WTC11 (cell line): ENCODE results near the gene DTX1. TPM values are rescaled to one million over a fixed set of nuclear protein-coding genes. Genes with fewer than 3 reads are reported as not detected.
A peak's percentile ranks its signal among the peaks of the same experiment; 100 is the strongest.

Experiments
- ATAC-seq: fragments of 200-7000 bp; cut with Tn5 transposase; 2 replicates; pipeline ENCODE4 v1.10.0; 2021; ENCODE audit warnings: mild to moderate bottlenecking, moderate library complexity
- CTCF ChIA-PET: fragments of 300-600 bp; sonication (Branson Sonifier 250); formaldehyde crosslinking; loops from one replicate; lab custom pipeline; 2021; ENCODE audit warnings: antibody characterized with exemption; lab: Charles Lee
- POLR2A ChIA-PET: fragments of 350-600 bp; sonication (Branson Sonifier 250); formaldehyde crosslinking; loops from one replicate; lab custom pipeline; 2021; ENCODE audit warnings: antibody characterized with exemption; lab: Charles Lee
- DNase-seq: peaks from one replicate; pipeline ENCODE4 v3.0.0; 2021; ENCODE audit warnings: low spot score
- H3K27ac Mint-ChIP-seq: 2 replicates; pipeline ENCODE4 v1.8.0; 2021; ENCODE audit warnings: mixed read lengths
- H3K27me3 Mint-ChIP-seq: 2 replicates; pipeline ENCODE4 v1.8.0; 2021; ENCODE audit warnings: low read depth, mild to moderate bottlenecking, moderate library complexity, mixed read lengths
- H3K36me3 Mint-ChIP-seq: 2 replicates; pipeline ENCODE4 v1.8.0; 2021; ENCODE audit warnings: mixed read lengths
- H3K4me1 Mint-ChIP-seq: 2 replicates; pipeline ENCODE4 v1.8.0; 2022; ENCODE audit warnings: mixed read lengths
- H3K4me3 Mint-ChIP-seq: 2 replicates; pipeline ENCODE4 v1.8.0; 2021; ENCODE audit warnings: mild to moderate bottlenecking, moderate library complexity, mixed read lengths
- H3K9me3 Mint-ChIP-seq: 2 replicates; pipeline ENCODE4 v1.8.0; 2021; ENCODE audit warnings: mixed read lengths
- ATF3 ChIP-seq: sonication (generic); formaldehyde crosslinking; conservative IDR thresholded peaks from 2 replicates; pipeline ENCODE4 v1.8.1; 2022; ENCODE audit warnings: mild to moderate bottlenecking, missing genetic modification reagents
- ATF6 ChIP-seq: sonication (generic); formaldehyde crosslinking; IDR thresholded peaks from 2 replicates; pipeline ENCODE4 v1.8.1; 2023; ENCODE audit warnings: mild to moderate bottlenecking, missing genetic modification reagents
- E2F5 ChIP-seq: sonication (generic); formaldehyde crosslinking; IDR thresholded peaks from 2 replicates; pipeline ENCODE4 v1.8.1; 2022; ENCODE audit warnings: mild to moderate bottlenecking, moderate library complexity, missing genetic modification reagents
- GTF2I ChIP-seq: fragments of 250-450 bp; sonication (Bioruptor Pico); conservative IDR thresholded peaks from 2 replicates; pipeline ENCODE4 v1.4.0; 2021; ENCODE audit warnings: mild to moderate bottlenecking
- HMGXB4 ChIP-seq: sonication (generic); formaldehyde crosslinking; IDR thresholded peaks from 2 replicates; pipeline ENCODE4 v1.8.1; 2023; ENCODE audit warnings: mild to moderate bottlenecking, moderate library complexity, missing genetic modification reagents
- JAZF1 ChIP-seq: fragments of 250-450 bp; sonication (Bioruptor Pico); IDR thresholded peaks from 2 replicates; pipeline ENCODE4 v1.9.0; 2021; ENCODE audit warnings: moderate library complexity, mild to moderate bottlenecking, inconsistent platforms
- PRRX2 ChIP-seq: fragments of 250-450 bp; sonication (Bioruptor Pico); IDR thresholded peaks from 2 replicates; pipeline ENCODE4 v1.8.0; 2021; ENCODE audit warnings: mild to moderate bottlenecking
- RORB ChIP-seq: fragments of 250-450 bp; sonication (Bioruptor Pico); IDR thresholded peaks from 2 replicates; pipeline ENCODE4 v1.9.0; 2021; ENCODE audit warnings: mild to moderate bottlenecking
- TCF7 ChIP-seq: sonication (generic); formaldehyde crosslinking; IDR thresholded peaks from 2 replicates; pipeline ENCODE4 v1.8.0; 2022; ENCODE audit warnings: mild to moderate bottlenecking, low read depth, missing genetic modification reagents, moderate library complexity
- USF2 ChIP-seq: sonication (generic); formaldehyde crosslinking; IDR thresholded peaks from 2 replicates; pipeline ENCODE4 v1.8.1; 2023; ENCODE audit warnings: mild to moderate bottlenecking, missing genetic modification reagents, moderate library complexity
- ZBTB21 ChIP-seq: sonication (generic); formaldehyde crosslinking; IDR thresholded peaks from 2 replicates; pipeline ENCODE4 v1.8.1; 2023; ENCODE audit warnings: mild to moderate bottlenecking, missing genetic modification reagents, borderline replicate concordance
- ZMAT4 ChIP-seq: fragments of 250-450 bp; sonication (Bioruptor Pico); IDR thresholded peaks from 2 replicates; pipeline ENCODE4 v1.9.0; 2021; ENCODE audit warnings: mild to moderate bottlenecking
- ZNF396 ChIP-seq: fragments of 250-450 bp; sonication (Bioruptor Pico); IDR thresholded peaks from 2 replicates; pipeline ENCODE4 v1.8.0; 2021; ENCODE audit warnings: mild to moderate bottlenecking, moderate library complexity, borderline replicate concordance
- ZNF416 ChIP-seq: fragments of 250-450 bp; sonication (Bioruptor Pico); IDR thresholded peaks from 2 replicates; pipeline ENCODE4 v1.9.0; 2021; ENCODE audit warnings: mild to moderate bottlenecking, inconsistent platforms
- ZNF423 ChIP-seq: fragments of 250-450 bp; sonication (Bioruptor Pico); IDR thresholded peaks from 2 replicates; pipeline ENCODE4 v2.1.2; 2022; ENCODE audit warnings: mild to moderate bottlenecking, moderate library complexity
- ZNF532 ChIP-seq: fragments of 250-450 bp; sonication (Bioruptor Pico); IDR thresholded peaks from 2 replicates; pipeline ENCODE4 v1.9.0; 2021; ENCODE audit warnings: mild to moderate bottlenecking, borderline replicate concordance
- total RNA-seq: library from RNA; stranded (reverse); gene quantifications from 3 replicates; pipeline ENCODE4 v1.2.3, GENCODE V29; 2021

The DTX1 gene
- total RNA-seq, 1 experiment from 2014 or later: 6.2 TPM

GRCh38 chr12:113077859-113078255, 21.3 kb downstream of the DTX1 start:
- Mint-ChIP-seq H3K9me3 (no peaks in the 10 kb centered on the region), H3K36me3 (no peaks in the 10 kb centered on the region), H3K4me3 (peak overlapping the region; percentile 47)
- peak; percentile 48 for ATAC-seq
- 0 out of 2 replicates have a peak, but pooled peaks have one; percentile 14 for TF ChIP-seq E2F5
- no peak for TF ChIP-seq JAZF1 (CRISPR knock-in tag)
- no peak for TF ChIP-seq RORB (CRISPR knock-in tag)
- TF ChIP-seq GTF2I (CRISPR knock-in tag): no peak
- no peak for TF ChIP-seq ZNF532 (CRISPR knock-in tag)
- TF ChIP-seq ZMAT4 (CRISPR knock-in tag): no peak
- peak; percentile 71; the same call in 1 of the 2 replicates for TF ChIP-seq ZNF423
- no peak for TF ChIP-seq ATF3
- TF ChIP-seq ATF6: no peak
- no peak for TF ChIP-seq ZBTB21 (CRISPR knock-in tag)
- no peak for TF ChIP-seq ZNF396 (CRISPR knock-in tag)
- TF ChIP-seq ZNF416 (CRISPR knock-in tag): no peak
- TF ChIP-seq PRRX2 (CRISPR knock-in tag): no peak
- TF ChIP-seq TCF7 (CRISPR knock-in tag): no peak
- no peak for TF ChIP-seq HMGXB4 (CRISPR knock-in tag)
- no peak for TF ChIP-seq USF2 (CRISPR knock-in tag)
- TF ChIP-seq, all 79 proteins: peak for 2
- CTCF ChIA-PET: no interaction called here
- no peaks in the 10 kb centered on the region for H3K4me1 Mint-ChIP-seq
- H3K27me3 Mint-ChIP-seq: peaks cover 54% of the 10 kb centered on the region
- no peak for DNase-seq
- H3K27ac Mint-ChIP-seq: no peak overlapping the region
- POLR2A ChIA-PET: no interaction called here
